Panc1 (cell line): ENCODE results near the gene ROCK2. TPM values are rescaled to one million over a fixed set of nuclear protein-coding genes. Genes with fewer than 3 reads are reported as not detected.

ENCODE experiments used
- ATAC-seq: fragments of 200-7000 bp; cut with Tn5 transposase; 2 replicates; pipeline ENCODE4 v1.9.1; 2020; ENCODE audit warnings: mild to moderate bottlenecking, moderate library complexity
- BruUV-seq: library from RNA; stranded (reverse); fragments of 400-500 nt; replicated peaks from 2 replicates; lab custom pipeline; 2021; lab: Mats Ljungman, UMichigan
- CTCF ChIA-PET: fragments of 300-600 bp; sonication (Branson Sonifier 250); formaldehyde crosslinking; loops from one replicate; lab custom pipeline; 2022; ENCODE audit warnings: antibody characterized with exemption; lab: Charles Lee
- POLR2A ChIA-PET: fragments of 300-600 bp; sonication (Branson Sonifier 250); formaldehyde crosslinking; loops from one replicate; lab custom pipeline; 2022; ENCODE audit warnings: antibody characterized with exemption; lab: Charles Lee
- DNase-seq: peaks from one replicate; pipeline ENCODE4 v3.0.0-alpha.2; 2010; ENCODE audit warnings: low read depth, low spot score
- H3K27ac ChIP-seq: 2 replicates; pipeline ENCODE4 v1.5.1; 2011; ENCODE audit warnings: mild to moderate bottlenecking, low read length, inconsistent platforms
- H3K27me3 ChIP-seq: fragments of 200-500 bp; sonication (Bioruptor generic); 2 replicates; pipeline ENCODE4 v1.6.0; 2014; ENCODE audit warnings: low read length, inconsistent platforms; ENCODE audit not compliant: control insufficient read depth, insufficient read depth
- H3K36me3 ChIP-seq: fragments of 200-500 bp; sonication (Bioruptor generic); 2 replicates; pipeline ENCODE4 v1.5.1; 2014; ENCODE audit warnings: inconsistent platforms, mild to moderate bottlenecking, low read length, moderate library complexity; ENCODE audit not compliant: control insufficient read depth, insufficient read depth
- H3K4me1 ChIP-seq: 2 replicates; pipeline ENCODE4 v1.5.1; 2011; ENCODE audit warnings: inconsistent platforms, mild to moderate bottlenecking, low read length, moderate library complexity; ENCODE audit not compliant: control insufficient read depth, insufficient read depth
- H3K4me3 ChIP-seq, 2 experiments: 2 replicates each; pipeline ENCODE4 v1.5.1; 2011 to 2012; ENCODE audit warnings: low read depth in 2 of 2, low read length in 2 of 2, mild to moderate bottlenecking in 2 of 2, inconsistent platforms in 1 of 2, moderate library complexity in 1 of 2
- H3K9me3 ChIP-seq: fragments of 200-500 bp; sonication (Bioruptor generic); 2 replicates; pipeline ENCODE4 v1.5.1; 2014; ENCODE audit warnings: low read depth, mild to moderate bottlenecking, inconsistent platforms, low read length, moderate library complexity; ENCODE audit not compliant: control insufficient read depth, insufficient read depth
- CTCF ChIP-seq: fragments of 450-650 bp; IDR thresholded peaks from 2 replicates; pipeline ENCODE4 v1.5.1; 2017; ENCODE audit warnings: mild to moderate bottlenecking
- POLR2AphosphoS5 ChIP-seq: IDR thresholded peaks from 2 replicates; pipeline ENCODE4 v1.6.1; 2012; ENCODE audit warnings: mild to moderate bottlenecking, low read depth, low read length, moderate library complexity
- REST ChIP-seq, 2 experiments: IDR thresholded peaks; 2 replicates each; pipeline ENCODE4 v1.6.1; 2011 to 2012; ENCODE audit warnings: low read depth in 2 of 2, control low read depth in 1 of 2, low read length in 1 of 2, mild to moderate bottlenecking in 1 of 2, moderate library complexity in 1 of 2; ENCODE audit not compliant: insufficient read depth in 1 of 2
- SIN3A ChIP-seq: IDR thresholded peaks from 2 replicates; pipeline ENCODE4 v1.6.1; 2012; ENCODE audit warnings: low read depth, mild to moderate bottlenecking, low read length, moderate library complexity, borderline replicate concordance; ENCODE audit not compliant: insufficient read depth
- TCF7L2 ChIP-seq: IDR thresholded peaks from 2 replicates; pipeline ENCODE4 v1.6.1; 2011; ENCODE audit warnings: mild to moderate bottlenecking, low read depth, low read length, inconsistent platforms
- in situ Hi-C: cut with HindIII; loops from 2 replicates; pipeline ENCODE4 v1.10.0; 2016; ENCODE audit warnings: low sequenced_read_pairs, low pct_unique_long_range_greater_than_20kb
- intact Hi-C: fragments of 100-400 bp; cut with micrococcal nuclease; formaldehyde crosslinking; loops from one replicate; pipeline ENCODE4 v1.10.0; 2022; ENCODE audit not compliant: unreplicated experiment
- total RNA-seq: library from RNA; stranded (reverse); gene quantifications from one replicate; pipeline ENCODE4 v1.2.1, GENCODE V29; 2021; ENCODE audit not compliant: unreplicated experiment

The ROCK2 gene
- total RNA-seq, 1 experiment from 2014 or later: 47.9 TPM

GRCh38 chr2:11311543-11311942 lies 32.9 kb downstream of the ROCK2 start:
- DNase-seq (no peak), ATAC-seq (no peak)
- Histone ChIP-seq H3K4me3 (no peak overlapping the region), H3K9me3 (no peaks in the 10 kb centered on the region), H3K27ac (no peak overlapping the region), H3K36me3 (no peaks in the 10 kb centered on the region), H3K27me3 (no peaks in the 10 kb centered on the region), H3K4me1 (no peaks in the 10 kb centered on the region; the same call in 1 of the 2 replicates)
- ChIA-PET POLR2A (interaction anchor here (0.6 kb wide), 1 partner anchor 20 kb away, joined by 3 read pairs; no protein-coding TSS in a partner anchor), CTCF (interaction anchor here (0.7 kb wide), 1 partner anchor 28 kb away, joined by 3 read pairs; no protein-coding TSS in a partner anchor)
- in situ Hi-C loops: no loop called here
- no TSS peak for BruUV-seq
- intact Hi-C loops: no loop called here
- TF ChIP-seq CTCF (no peak), SIN3A (no peak), POLR2AphosphoS5 (no peak), TCF7L2 (no peak), REST (IDR thresholded peaks at IDR 0.05; ENCODE audit: insufficient read depth in 1 of 2, low read depth in 2 of 2, low read length in 1 of 2) (no peak)

- in situ Hi-C loops (no loop called here), intact Hi-C loops (no loop called here)
- H3K36me3 ChIP-seq: no peaks in the 10 kb centered on the region
- DNase-seq: no peak
- BruUV-seq: no TSS peak
- no peak for ATAC-seq
- CTCF ChIA-PET: interaction anchor here (0.7 kb wide), 1 partner anchor 20 kb away, joined by 3 read pairs; no protein-coding TSS in a partner anchor
- TF ChIP-seq TCF7L2 (no peak), POLR2AphosphoS5 (no peak), CTCF (no peak), REST (IDR thresholded peaks at IDR 0.05; ENCODE audit: insufficient read depth in 1 of 2, low read depth in 2 of 2, low read length in 1 of 2) (no peak), SIN3A (no peak)
- H3K27ac ChIP-seq: no peak overlapping the region
- H3K4me3 ChIP-seq: no peak overlapping the region
- POLR2A ChIA-PET: interaction anchor here (0.6 kb wide), 1 partner anchor 141 kb away, joined by 3 read pairs; no protein-coding TSS in a partner anchor
- H3K4me1 ChIP-seq: no peaks in the 10 kb centered on the region; the same call in 1 of the 2 replicates
- H3K9me3 ChIP-seq: no peaks in the 10 kb centered on the region
- H3K27me3 ChIP-seq: no peaks in the 10 kb centered on the region
These were observed 34.2 kb downstream of the ROCK2 start for GRCh38 chr2:11310212-11310611.
